ENCODE data around the gene LRRC25.

The LRRC25 gene

GRCh38 chr19:18408053-18408476, 10.6 kb upstream of the LRRC25 start:
- in situ Hi-C loops (cut with MboI; ENCODE audit: low sequenced_read_pairs): loop anchor here (10.0 kb wide), 1 partner anchor 133 kb away; the partner anchor contains the start of gene IQCN

GRCh38 chr19:18406749-18407148, 9.3 kb upstream of the LRRC25 start:
- in situ Hi-C loops (cut with MboI; ENCODE audit: low sequenced_read_pairs): loop anchor here (10.0 kb wide), 1 partner anchor 132 kb away; the partner anchor contains the start of gene IQCN

DNA sequence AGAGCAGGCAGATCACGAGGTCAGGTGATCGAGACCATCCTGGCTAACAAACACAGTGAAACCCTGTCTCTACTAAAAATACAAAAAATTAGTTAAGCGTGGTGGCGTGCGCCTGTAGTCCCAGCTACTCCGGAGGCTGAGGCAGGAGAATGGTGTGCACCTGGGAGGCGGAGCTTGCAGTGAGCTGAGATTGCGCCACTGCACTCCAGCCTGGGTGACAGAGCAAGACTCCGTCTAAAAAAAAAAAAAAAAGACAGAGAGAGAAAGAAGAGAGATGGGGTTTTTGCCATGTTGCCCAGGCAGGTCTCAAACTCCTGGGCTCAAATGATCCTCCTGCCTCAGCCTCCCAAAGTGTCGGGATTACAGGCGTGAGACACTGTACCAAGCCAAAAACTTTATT, 8.3 kb upstream of the LRRC25 start:
- in situ Hi-C loops (cut with MboI; ENCODE audit: low sequenced_read_pairs): loop anchor here (10.0 kb wide), 1 partner anchor 131 kb away; the partner anchor contains the start of gene IQCN

DNA sequence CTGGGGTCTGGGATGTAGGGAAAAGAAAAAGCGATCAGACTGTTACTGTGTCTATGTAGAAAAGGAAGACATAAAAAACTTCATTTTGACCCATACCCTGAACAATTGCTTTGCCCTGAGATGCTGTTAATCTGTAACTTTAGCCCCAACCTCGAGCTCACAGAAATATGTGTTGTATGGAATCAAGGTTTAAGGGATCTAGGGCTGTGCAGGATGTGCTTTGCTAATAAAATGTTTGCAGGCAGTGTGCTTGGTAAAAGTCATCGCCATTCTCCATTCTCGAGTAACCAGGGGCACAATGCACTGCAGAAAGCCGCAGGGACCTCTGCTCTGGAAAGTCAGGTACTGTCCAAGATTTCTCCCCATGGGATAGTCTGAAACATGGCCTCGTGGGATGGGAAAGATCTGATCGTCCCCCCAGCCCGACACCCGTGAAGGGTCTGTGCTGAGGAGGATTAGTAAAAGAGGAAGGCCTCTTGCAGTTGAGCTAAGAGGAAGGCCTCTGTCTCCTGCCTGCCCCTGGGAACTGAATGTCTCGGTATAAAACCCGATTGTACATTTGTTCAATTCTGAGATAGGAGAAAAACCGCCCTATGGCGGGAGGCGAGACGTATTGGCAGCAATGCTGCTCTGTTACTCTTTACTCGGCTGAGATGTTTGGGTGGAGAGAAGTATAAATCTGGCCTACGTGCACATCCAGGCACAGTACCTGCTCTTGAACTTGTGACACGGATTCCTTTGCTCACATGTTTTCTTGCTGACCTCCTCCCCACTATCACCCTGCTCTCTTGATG, 5.2 kb upstream of the LRRC25 start:
- in situ Hi-C loops (cut with MboI; ENCODE audit: low sequenced_read_pairs): loop anchor here (10.0 kb wide), 1 partner anchor 128 kb away; the partner anchor contains the start of gene IQCN

GRCh38 chr19:18401580-18402112, 4.2 kb upstream of the LRRC25 start:
- in situ Hi-C loops (cut with MboI; ENCODE audit: low sequenced_read_pairs): loop anchor here (10.0 kb wide), 1 partner anchor 127 kb away; the partner anchor contains the start of gene IQCN

- in situ Hi-C loops (cut with MboI; ENCODE audit: low sequenced_read_pairs): no loop called here
These were observed 1.6 kb upstream of the LRRC25 start for GRCh38 chr19:18399008-18399407.

DNA sequence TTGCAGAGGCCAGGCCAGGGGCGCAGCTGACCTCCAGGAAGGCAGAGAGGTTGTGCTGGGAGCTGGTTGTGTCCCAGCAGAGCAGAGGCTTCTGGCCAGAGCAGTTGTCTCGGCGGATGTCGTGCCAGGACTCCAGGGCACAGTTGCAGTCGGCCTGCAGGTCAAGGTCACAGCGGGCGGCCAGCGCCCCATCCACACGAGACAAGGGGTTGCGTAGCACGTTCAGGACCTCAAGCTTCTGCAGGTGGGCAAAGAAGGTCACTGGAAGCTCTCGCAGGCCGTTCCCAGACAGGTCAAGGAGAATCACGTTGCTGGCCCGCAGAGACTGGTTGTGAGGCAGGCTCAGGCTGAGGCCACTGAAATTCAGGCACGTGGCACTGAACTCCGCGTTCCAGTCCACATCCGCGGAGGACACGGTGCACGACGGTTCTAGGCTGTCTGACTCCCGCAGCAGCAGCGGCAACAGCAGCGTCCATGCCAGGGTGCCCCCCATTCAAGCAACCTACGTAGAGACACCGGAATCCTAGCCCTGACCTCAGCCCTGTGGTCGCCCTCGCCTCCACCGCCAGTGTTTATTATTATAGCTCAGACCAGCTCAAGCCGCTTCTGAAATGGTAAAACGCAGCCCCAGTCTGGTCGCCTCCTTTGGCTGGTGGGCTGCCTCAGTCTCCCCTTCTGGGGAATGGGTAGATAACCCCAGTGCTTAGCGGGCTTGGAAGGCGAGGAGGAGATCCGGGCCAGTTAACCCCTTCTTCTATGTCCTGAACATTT, 766 bp downstream of the LRRC25 start:
- in situ Hi-C loops (cut with MboI; ENCODE audit: low sequenced_read_pairs): no loop called here

- in situ Hi-C loops (cut with MboI; ENCODE audit: low sequenced_read_pairs): no loop called here
These were observed 3.6 kb downstream of the LRRC25 start for GRCh38 chr19:18393836-18394235.

DNA sequence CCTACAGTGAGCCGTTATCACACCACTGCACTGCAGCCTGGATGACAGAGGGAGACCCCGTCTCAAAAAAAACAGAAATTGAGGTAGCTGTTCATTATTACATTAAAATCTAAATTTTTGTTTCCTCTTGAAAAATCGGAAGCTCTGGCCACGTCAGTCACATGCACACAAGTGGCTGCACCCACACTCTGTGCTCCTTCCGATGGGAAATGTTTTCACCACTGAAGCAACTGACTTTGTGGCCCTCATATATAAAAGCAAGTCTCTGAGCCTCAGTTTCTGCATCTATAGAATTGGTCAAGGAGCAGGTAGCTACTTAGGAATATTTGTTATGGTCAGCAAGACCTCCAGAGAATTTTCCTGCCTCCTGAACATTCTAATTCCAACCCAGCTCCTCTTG, 4.5 kb downstream of the LRRC25 start:
- in situ Hi-C loops (cut with MboI; ENCODE audit: low sequenced_read_pairs): no loop called here

- in situ Hi-C loops (cut with MboI; ENCODE audit: low sequenced_read_pairs): no loop called here
These were observed 5.0 kb downstream of the LRRC25 start for GRCh38 chr19:18392417-18392816.

DNA sequence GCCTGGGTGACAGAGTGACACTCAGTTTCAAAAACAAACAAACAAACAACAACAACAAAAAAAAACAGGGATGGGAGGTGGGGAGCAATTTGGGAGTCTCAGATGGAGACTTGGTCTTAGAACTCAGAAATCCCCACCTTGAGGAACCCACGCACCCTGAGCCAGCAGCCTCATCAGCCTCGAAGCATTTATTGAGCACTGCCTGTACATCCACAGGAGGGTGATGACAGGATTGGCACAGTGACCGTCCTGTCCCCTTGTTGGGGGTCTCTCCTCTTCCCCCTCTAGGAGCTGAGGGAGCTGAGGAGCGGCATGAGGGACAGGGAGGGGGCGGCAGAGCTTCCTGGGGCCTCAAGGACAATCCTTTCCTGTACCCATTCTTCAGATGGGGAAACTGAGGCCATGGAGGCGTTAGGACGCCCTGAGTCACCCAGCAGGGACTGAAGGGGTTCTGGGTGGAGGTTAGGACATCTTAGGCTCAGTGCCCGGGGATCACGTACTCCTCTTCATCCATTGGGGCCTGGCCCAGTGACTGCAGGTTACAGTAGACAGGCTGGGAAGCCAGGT, 5.8 kb downstream of the LRRC25 start:
- in situ Hi-C loops (cut with MboI; ENCODE audit: low sequenced_read_pairs): no loop called here

DNA sequence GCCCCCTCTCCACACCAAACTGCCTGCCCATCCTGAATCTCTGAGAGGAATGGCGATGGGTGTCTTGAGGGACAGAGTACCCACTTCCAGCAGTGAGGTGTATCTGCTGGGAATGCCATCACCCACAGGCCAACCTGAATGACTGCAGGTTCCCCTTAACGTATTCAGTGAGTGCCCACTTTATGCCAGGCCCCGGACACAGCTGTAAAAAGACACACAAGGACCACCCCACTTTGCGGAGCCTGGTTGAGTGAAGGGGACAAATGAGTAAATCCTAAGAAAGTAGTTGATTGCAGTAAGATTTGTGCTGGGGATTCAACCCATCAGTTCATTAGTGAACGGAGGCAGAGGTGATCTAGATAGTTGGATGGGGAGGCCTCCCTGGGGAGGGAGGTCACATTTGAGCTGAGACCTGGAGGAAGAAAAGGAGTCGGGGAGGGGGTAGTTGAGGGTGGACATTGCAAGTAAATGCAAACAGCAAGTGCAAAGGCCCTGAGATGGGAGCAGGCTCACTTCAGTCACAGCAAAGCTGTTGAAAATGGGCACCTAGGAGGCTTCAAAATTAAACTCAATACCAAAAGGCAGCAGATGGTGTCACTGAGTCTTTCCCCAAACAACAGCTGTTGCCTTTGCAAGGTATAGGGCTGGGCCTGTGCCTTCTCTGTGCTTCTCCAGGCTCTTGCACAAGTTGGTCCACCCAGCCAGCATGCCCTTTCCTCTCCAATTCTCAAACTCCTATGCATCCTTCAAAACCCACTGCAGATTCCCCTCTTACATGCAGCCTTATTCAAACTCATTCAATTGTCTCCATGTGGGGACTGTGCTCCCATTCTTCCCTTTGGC, 7.1 kb downstream of the LRRC25 start:
- in situ Hi-C loops (cut with MboI; ENCODE audit: low sequenced_read_pairs): no loop called here

DNA sequence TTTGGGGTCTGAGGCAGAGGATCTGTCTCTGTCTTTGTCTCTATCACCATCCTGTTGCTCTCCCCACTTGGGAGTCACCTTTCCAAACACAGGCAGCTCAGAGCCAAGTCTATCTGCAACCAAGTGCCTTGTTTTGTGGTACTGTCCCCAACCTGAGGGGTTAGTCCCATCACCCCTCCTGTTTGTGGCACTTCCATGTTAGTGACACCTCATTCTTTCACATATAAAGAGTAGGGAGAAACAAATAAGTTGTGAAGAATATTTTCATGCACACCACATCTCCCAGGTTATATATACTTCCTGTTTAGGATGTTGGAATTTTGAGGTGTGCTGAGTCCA, 7.7 kb downstream of the LRRC25 start:
- in situ Hi-C loops (cut with MboI; ENCODE audit: low sequenced_read_pairs): no loop called here

DNA sequence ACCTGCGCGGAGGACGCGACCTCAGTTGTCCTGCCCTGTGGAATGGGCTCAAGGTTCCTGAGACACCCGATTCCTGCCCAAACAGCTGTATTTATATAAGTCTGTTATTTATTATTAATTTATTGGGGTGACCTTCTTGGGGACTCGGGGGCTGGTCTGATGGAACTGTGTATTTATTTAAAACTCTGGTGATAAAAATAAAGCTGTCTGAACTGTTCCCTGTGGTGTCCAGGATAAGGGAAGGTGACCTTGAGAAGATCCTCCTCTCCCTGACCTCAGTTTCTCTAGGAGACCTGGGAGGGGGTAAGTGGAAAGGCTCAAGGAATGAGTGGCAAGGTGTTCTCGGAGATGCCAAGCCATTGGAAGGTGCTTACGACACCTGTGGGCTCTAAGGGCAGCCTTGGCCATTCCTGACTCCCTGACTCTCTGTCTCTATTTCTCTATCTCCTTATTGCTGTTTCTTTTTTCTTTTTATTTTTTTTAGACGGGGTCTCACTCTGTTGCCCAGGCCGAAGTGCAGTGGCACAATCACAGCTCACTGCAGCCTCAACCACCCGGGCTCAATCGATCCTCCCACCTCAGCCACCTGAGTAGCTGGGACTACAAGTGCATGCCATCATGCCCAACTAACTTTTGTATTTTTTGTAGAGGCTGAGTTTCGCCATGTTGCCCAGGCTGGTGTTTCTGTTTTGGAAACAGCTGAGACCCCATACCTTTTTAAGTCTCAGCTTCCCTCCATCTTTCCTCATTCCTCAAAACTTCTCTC, 8.3 kb downstream of the LRRC25 start:
- in situ Hi-C loops (cut with MboI; ENCODE audit: low sequenced_read_pairs): no loop called here

- in situ Hi-C loops (cut with MboI; ENCODE audit: low sequenced_read_pairs): no loop called here
These were observed 9.1 kb downstream of the LRRC25 start for GRCh38 chr19:18388100-18388959.

DNA sequence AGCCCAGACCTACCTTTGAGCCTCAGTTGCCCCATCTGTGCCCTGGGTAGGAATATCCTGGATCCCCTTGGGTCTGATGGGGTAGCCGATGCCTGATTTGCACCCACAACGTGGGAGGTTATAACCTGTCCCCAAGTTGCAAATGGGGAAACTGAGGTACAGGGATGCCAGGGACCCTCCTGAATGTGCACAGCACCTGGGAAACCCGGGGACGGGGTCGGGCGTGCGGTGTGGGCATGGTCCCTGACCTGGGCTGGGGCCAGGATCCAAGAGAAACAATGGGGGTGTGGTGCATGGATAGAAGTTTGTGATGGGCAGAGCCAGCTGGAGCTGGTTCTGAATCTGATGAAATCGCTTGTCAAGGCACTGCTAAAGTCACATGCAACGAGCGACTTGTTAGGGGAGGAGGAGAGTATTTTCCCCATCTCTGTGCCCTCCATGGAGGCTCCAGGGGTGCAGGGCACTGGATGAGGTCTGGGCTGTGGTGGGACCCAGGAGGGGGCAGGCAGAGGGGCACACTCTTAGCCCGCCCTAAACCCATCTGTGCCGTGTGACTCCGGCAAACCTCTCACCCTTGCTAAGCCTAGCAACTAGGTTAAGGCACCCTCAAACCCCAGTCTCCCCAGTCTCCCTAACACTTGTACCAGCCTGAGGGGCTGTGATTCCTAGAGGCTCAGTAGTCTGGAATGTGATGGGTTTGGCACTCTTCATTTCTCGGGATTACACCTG, 10.7 kb downstream of the LRRC25 start:
- in situ Hi-C loops (cut with MboI; ENCODE audit: low sequenced_read_pairs): no loop called here

DNA sequence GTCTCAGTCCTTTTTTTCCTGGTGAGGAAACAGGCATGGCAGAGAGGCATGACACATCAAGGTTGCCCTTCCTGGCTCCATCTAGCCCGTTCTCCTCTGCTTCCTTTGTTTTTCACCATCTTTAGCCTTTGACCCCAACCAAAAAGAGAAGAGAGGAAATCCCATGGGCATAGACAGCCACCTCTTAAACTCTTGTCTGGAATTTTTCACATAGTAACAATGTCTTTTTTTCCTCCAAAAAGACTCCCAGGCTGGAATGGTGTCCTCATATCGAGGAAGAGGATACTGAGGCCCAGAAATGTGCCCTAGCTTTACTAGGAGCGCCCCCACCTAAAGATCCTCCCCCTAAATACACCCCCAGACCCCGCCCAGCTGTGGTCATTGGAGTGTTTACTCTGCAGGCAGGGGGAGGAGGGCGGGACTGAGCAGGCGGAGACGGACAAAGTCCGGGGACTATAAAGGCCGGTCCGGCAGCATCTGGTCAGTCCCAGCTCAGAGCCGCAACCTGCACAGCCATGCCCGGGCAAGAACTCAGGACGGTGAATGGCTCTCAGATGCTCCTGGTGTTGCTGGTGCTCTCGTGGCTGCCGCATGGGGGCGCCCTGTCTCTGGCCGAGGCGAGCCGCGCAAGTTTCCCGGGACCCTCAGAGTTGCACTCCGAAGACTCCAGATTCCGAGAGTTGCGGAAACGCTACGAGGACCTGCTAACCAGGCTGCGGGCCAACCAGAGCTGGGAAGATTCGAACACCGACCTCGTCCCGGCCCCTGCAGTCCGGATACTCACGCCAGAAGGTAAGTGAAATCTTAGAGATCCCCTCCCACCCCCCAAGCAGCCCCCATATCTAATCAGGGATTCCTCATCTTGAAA, 11.5 kb downstream of the LRRC25 start, which contains the start of gene GDF15:
Gene GDF15, plus strand, starts transcription at position 484 of the 868 bp plus-strand sequence. Its CDS starts 32 bp downstream, at position 516.
- in situ Hi-C loops (cut with MboI; ENCODE audit: low sequenced_read_pairs): no loop called here
